Fibroblast of lung (primary cell): ENCODE results near the gene TAF1C. TPM values are rescaled to one million over a fixed set of nuclear protein-coding genes. Genes with fewer than 3 reads are reported as not detected.

ENCODE experiments used
- DNase-seq, 2 donors: peaks; one replicate each; pipeline versions ENCODE4 v3.0.0 to v3.0.0-alpha.2; 2010; ENCODE audit warnings: low read depth in 2 of 2
- H2AFZ ChIP-seq: 2 replicates; pipeline ENCODE4 v1.5.1; 2012; ENCODE audit warnings: low read length, control low read depth, inconsistent platforms
- H3K27ac ChIP-seq: 2 replicates; pipeline ENCODE4 v1.5.1; 2011; ENCODE audit warnings: low read length, control low read depth; ENCODE audit not compliant: insufficient read depth
- H3K27me3 ChIP-seq: 2 replicates; pipeline ENCODE4 v1.5.1; 2011; ENCODE audit warnings: mild to moderate bottlenecking, low read length; ENCODE audit not compliant: control insufficient read depth, insufficient read depth
- H3K36me3 ChIP-seq: 2 replicates; pipeline ENCODE4 v1.5.1; 2011; ENCODE audit warnings: low read length; ENCODE audit not compliant: control insufficient read depth, insufficient read depth
- H3K4me1 ChIP-seq: 2 replicates; pipeline ENCODE4 v1.5.1; 2011; ENCODE audit warnings: low read length; ENCODE audit not compliant: control insufficient read depth, insufficient read depth; ENCODE audit errors: extremely low read depth
- H3K4me2 ChIP-seq: 2 replicates; pipeline ENCODE4 v1.5.1; 2011; ENCODE audit warnings: low read length, control low read depth; ENCODE audit not compliant: insufficient read depth; ENCODE audit errors: extremely low read depth
- H3K4me3 ChIP-seq, 4 experiments: fragments of 200-600 bp in 1 of 4; sonication (generic) in 1 of 4; replicated peaks in 1 of 4; 2 replicates each; pipeline ENCODE4 v1.5.1; 2011 to 2016; ENCODE audit warnings: low read length in 4 of 4, low read depth in 3 of 4, mild to moderate bottlenecking in 3 of 4, control low read depth in 2 of 4, inconsistent platforms in 1 of 4, mixed read lengths in 1 of 4; ENCODE audit not compliant: insufficient read depth in 1 of 4; ENCODE audit errors: control extremely low read depth in 1 of 4
- H3K79me2 ChIP-seq: 2 replicates; pipeline ENCODE4 v1.5.1; 2012; ENCODE audit warnings: mild to moderate bottlenecking, low read length, inconsistent platforms; ENCODE audit not compliant: control insufficient read depth, insufficient read depth
- H3K9ac ChIP-seq: 2 replicates; pipeline ENCODE4 v1.5.1; 2011; ENCODE audit warnings: mild to moderate bottlenecking, low read length, control low read depth; ENCODE audit not compliant: insufficient read depth
- H3K9me3 ChIP-seq: 2 replicates; pipeline ENCODE4 v1.5.1; 2012; ENCODE audit warnings: low read depth, low read length; ENCODE audit not compliant: control insufficient read depth, insufficient read depth
- H4K20me1 ChIP-seq: 2 replicates; pipeline ENCODE4 v1.5.1; 2011; ENCODE audit warnings: low read length; ENCODE audit not compliant: control insufficient read depth, insufficient read depth; ENCODE audit errors: extremely low read depth
- EZH2 ChIP-seq: IDR thresholded peaks from 2 replicates; pipeline ENCODE4 v1.5.1; 2012; ENCODE audit warnings: low read length, control low read depth, mild to moderate bottlenecking; ENCODE audit errors: missing control alignments
- polyA plus RNA-seq, 2 donors: library from polyadenylated mRNA; depleted of rRNA in 1 of 2; stranded (reverse) in 1 of 2; unstranded in 1 of 2; fragments of >200 nt; gene quantifications; 2 replicates each; pipeline ENCODE4 v1.2.1, GENCODE V29; 2011 to 2012; ENCODE audit warnings: missing spikeins in 1 of 2
- total RNA-seq: library from RNA; depleted of rRNA; stranded (reverse); fragments of >200 nt; gene quantifications from 2 replicates; pipeline ENCODE4 v1.2.1, GENCODE V29; 2014
- TF ChIP-seq, protein P1 (sequence below), 2 donors: IDR thresholded peaks in 1 of 2; conservative IDR thresholded peaks in 1 of 2; 1 replicate in 1 of 2; 2 replicates in 1 of 2; pipeline ENCODE4 v1.5.1; 2011 to 2012; ENCODE audit warnings: low read length in 2 of 2, control low read depth in 1 of 2, inconsistent platforms in 1 of 2, low read depth in 1 of 2, mild to moderate bottlenecking in 1 of 2

The TAF1C gene
- total and polyA plus RNA-seq, 2 donors (not counting 1 experiment from before 2014, with no cell fraction given), result 9.3 to 12.9 TPM

DNA sequence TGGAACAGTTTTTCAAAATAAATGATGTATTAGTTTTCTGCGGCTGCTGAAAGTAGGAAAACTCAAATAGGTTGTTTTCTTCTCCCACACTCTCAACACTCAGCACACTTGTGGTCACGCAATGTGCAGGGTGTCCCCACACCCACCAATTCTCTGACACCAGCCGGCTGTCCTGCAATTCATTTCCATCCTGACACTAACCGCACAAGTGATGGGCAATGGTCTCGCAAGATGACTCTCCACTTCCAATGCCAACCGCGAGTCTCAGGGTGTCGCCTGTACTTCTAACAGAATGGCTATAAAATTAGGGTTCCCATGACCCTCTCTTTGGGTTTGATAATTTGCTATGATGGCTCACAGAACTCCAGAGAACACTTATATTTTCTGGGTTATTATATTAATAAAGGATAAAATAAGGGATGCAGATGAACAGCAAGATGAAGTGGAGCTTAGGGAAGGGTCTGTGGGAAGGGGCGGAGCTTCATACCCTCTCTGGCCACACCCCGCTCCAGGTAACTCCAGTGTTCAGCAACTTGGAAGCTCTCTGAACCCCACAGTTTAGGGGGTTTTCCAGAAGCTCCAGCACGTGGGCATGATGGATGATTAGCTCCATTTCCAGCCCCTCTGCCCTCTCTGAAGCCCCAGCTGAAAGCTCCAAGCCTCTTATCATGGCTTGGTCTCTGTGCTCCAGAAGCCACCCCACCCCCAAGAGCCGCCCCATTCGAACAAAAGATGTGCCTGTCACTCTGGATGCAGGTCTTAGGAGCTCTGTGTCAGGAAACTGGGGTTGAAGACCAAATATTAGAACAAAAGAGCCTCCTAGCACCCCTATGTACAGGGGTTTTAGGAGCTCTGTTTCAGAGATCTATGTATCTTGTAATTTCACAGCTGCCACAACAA is 19.8 kb downstream of the TAF1C start:
- no peaks in the 10 kb centered on the region for H3K79me2 ChIP-seq
- TF ChIP-seq EZH2, result no peak
- TF ChIP-seq, protein P1, sequence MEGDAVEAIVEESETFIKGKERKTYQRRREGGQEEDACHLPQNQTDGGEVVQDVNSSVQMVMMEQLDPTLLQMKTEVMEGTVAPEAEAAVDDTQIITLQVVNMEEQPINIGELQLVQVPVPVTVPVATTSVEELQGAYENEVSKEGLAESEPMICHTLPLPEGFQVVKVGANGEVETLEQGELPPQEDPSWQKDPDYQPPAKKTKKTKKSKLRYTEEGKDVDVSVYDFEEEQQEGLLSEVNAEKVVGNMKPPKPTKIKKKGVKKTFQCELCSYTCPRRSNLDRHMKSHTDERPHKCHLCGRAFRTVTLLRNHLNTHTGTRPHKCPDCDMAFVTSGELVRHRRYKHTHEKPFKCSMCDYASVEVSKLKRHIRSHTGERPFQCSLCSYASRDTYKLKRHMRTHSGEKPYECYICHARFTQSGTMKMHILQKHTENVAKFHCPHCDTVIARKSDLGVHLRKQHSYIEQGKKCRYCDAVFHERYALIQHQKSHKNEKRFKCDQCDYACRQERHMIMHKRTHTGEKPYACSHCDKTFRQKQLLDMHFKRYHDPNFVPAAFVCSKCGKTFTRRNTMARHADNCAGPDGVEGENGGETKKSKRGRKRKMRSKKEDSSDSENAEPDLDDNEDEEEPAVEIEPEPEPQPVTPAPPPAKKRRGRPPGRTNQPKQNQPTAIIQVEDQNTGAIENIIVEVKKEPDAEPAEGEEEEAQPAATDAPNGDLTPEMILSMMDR (conservative IDR thresholded peaks at IDR 0.05 in 1 of 2, IDR thresholded peaks at IDR 0.05 in 1 of 2; ENCODE audit: low read depth in 1 of 2, low read length in 2 of 2), result no peak
- H3K36me3 ChIP-seq, result no peaks in the 10 kb centered on the region
- H4K20me1 ChIP-seq, result no peaks in the 10 kb centered on the region
- no peak overlapping the region for H3K27ac ChIP-seq
- no peaks in the 10 kb centered on the region for H3K27me3 ChIP-seq
- no peak overlapping the region for H3K4me3 ChIP-seq
- DNase-seq, result no peak
- H2AFZ ChIP-seq, result no peak overlapping the region
- no peak overlapping the region for H3K4me2 ChIP-seq
- no peaks in the 10 kb centered on the region for H3K4me1 ChIP-seq
- H3K9me3 ChIP-seq, result no peaks in the 10 kb centered on the region
- H3K9ac ChIP-seq, result no peak overlapping the region

DNA sequence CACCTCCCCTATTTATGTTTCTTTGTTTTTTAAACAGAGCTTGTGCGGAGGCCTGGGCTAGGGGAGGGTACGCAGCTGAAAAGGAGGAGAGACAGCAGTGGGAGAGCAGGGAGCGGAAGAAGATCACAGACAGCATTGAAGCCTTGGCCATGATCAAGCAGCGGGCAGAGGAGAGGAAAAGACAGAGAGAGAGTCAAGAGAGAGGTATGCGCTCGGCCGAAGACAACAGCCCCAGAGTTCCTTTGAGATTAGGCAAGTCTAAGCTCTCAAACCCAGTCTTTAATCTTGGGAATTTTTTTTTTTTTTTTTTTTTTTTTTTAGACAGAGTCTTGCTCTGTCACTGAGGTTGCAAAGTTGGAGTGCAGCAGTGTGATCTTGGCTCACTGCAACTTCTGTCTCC is 21.1 kb downstream of the TAF1C start:
- Histone ChIP-seq H3K4me2 (no peak overlapping the region), H3K36me3 (no peaks in the 10 kb centered on the region), H4K20me1 (no peaks in the 10 kb centered on the region), H3K9me3 (no peaks in the 10 kb centered on the region), H3K27ac (no peak overlapping the region), H3K27me3 (peaks cover 5% of the 10 kb centered on the region), H3K4me1 (no peaks in the 10 kb centered on the region), H2AFZ (no peak overlapping the region), H3K4me3 (no peak overlapping the region), H3K9ac (no peak overlapping the region), H3K79me2 (no peaks in the 10 kb centered on the region)
- no peak for TF ChIP-seq EZH2
- TF ChIP-seq, protein P1 (conservative IDR thresholded peaks at IDR 0.05 in 1 of 2, IDR thresholded peaks at IDR 0.05 in 1 of 2; ENCODE audit: low read depth in 1 of 2, low read length in 2 of 2), result no peak
- DNase-seq, result no peak

DNA sequence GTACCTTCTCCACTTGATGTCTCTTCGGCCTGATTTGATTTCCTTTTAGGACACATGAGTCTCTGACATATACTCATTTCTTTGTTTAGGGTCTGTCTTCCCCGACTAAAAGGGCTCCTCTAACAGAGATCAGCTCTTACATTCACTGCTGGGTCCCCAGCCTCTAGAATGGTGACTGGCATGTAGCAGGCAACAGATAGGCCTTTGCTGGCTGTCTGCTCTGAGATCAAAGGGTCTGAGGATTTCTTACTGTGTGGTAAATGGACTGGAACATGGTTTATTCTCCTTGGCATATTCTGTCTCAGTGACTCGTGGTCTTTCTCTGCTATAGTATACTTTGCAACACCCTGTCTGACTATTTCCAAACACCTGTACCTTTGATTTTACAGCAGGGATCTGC is 25.1 kb downstream of the TAF1C start:
- Histone ChIP-seq H3K9ac (no peak overlapping the region), H3K27me3 (peaks cover 23% of the 10 kb centered on the region), H3K27ac (no peak overlapping the region), H3K4me3 (no peak overlapping the region), H2AFZ (no peak overlapping the region), H3K9me3 (no peaks in the 10 kb centered on the region), H3K36me3 (no peaks in the 10 kb centered on the region), H3K4me2 (no peak overlapping the region), H3K79me2 (no peaks in the 10 kb centered on the region), H3K4me1 (no peaks in the 10 kb centered on the region), H4K20me1 (no peaks in the 10 kb centered on the region)
- no peak for DNase-seq
- TF ChIP-seq EZH2, result no peak
- TF ChIP-seq, protein P1 (conservative IDR thresholded peaks at IDR 0.05 in 1 of 2, IDR thresholded peaks at IDR 0.05 in 1 of 2; ENCODE audit: low read depth in 1 of 2, low read length in 2 of 2), result no peak
